HG02852 (cell line): ENCODE data around the gene C19orf38.
A peak's percentile ranks its signal among the peaks of the same experiment; 100 is the strongest.
"Not testable (repeated sequence)": the region's sequence is repeated elsewhere in the genome, so short reads cannot be mapped to it uniquely, and the experiment has no call there.

ENCODE experiments used
- ATAC-seq: cut with Tn5 transposase; IDR thresholded peaks from one replicate; pipeline ENCODE4 v1.9.1; 2021; ENCODE audit warnings: mild to moderate bottlenecking, moderate library complexity; ENCODE audit not compliant: unreplicated experiment

The C19orf38 gene

DNA sequence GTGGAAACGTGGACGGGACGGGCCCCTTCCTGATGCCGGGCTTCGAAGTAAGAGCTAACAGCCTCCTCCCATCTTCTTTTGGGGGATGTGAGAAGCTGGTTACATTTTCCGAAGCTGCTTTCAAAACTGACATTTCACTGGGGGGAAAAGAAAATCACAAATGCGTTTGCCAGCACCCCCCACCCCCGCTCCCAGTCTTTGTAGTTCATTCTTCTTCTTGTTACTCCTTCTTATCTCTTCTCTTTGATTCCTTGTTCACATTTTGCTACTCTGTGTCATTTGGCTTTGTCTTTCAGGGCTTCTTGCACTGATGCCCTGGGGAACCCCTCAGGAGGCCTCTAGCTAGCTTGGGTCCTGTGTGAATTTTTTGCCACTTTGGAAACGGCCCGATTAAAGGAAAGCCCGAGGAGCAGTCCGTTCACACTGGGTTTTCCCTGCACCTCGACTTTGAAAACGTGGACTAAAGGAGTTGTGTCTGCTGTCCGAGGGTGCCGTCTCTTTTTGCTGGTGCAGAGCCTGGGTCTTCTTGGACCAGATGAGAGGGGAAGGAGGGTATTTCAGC is 24.4 kb downstream of the C19orf38 start:
- no peak for ATAC-seq

- ATAC-seq, result no peak
Observed at GRCh38 chr19:10874024-10874423, 25.8 kb downstream of the C19orf38 start.

- ATAC-seq, result peak; percentile 63
Observed at GRCh38 chr19:10876459-10877240, 28.4 kb downstream of the C19orf38 start.

- not testable (repeated sequence) for ATAC-seq
Observed at GRCh38 chr19:10877608-10878007, 29.4 kb downstream of the C19orf38 start.

GRCh38 chr19:10878253-10878652 is 30.0 kb downstream of the C19orf38 start:
- ATAC-seq, result no peak

DNA sequence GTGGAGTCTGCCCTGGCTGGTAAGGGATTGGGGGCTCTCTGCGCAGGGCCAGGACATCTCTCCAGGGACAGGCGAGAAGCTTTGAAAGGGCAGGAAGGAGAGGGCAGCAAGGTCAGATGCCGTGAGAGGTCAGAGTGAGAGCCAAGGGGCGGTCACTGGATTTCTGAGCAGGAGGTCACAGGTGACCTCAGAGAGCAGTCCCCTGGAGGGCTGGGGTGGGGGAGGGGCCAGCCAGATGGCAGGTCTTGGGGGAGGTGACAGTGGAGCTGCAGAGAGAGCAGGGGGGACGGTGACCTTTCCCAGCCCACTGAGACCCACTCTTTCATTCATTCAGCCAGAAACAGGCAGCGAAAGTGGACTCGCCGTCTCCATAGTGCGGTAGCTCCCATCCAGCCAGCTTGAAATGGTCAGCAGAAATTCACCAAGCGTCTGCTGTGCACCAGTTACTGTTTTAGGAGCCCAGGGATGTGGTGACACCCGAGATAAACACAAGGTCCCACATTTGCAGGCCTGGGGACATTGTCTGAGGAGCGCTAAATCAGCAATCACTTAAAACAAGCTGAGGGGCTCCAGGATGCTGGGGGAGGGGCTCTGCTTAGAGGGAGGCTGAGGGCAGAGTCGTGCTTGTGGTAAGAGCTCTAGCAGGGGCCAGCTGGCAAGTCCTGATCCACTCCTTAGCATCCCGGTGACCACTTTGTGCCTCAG is 33.3 kb downstream of the C19orf38 start:
- ATAC-seq, result no peak

GRCh38 chr19:10882108-10882457 is 33.9 kb downstream of the C19orf38 start:
- ATAC-seq, result no peak

DNA sequence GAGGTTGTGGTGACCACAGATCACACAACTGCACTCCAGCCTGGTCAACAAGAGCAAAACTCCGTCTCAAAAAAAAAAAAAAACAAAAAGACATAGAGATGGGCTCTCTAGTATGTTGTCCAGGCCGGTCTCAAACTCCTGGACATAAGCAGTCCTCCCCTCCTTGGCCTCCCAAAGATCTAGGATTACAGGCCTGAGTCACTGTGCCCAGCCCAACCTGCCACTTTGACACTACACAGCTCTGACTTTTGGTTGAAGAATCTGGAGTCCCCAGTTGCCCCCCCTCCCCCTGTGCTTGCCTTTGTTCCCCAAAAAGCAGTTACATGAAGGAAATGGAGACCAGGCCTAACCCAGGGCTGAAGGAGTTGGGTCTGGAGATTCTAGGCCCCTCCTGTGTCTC is 36.1 kb downstream of the C19orf38 start:
- no peak for ATAC-seq

DNA sequence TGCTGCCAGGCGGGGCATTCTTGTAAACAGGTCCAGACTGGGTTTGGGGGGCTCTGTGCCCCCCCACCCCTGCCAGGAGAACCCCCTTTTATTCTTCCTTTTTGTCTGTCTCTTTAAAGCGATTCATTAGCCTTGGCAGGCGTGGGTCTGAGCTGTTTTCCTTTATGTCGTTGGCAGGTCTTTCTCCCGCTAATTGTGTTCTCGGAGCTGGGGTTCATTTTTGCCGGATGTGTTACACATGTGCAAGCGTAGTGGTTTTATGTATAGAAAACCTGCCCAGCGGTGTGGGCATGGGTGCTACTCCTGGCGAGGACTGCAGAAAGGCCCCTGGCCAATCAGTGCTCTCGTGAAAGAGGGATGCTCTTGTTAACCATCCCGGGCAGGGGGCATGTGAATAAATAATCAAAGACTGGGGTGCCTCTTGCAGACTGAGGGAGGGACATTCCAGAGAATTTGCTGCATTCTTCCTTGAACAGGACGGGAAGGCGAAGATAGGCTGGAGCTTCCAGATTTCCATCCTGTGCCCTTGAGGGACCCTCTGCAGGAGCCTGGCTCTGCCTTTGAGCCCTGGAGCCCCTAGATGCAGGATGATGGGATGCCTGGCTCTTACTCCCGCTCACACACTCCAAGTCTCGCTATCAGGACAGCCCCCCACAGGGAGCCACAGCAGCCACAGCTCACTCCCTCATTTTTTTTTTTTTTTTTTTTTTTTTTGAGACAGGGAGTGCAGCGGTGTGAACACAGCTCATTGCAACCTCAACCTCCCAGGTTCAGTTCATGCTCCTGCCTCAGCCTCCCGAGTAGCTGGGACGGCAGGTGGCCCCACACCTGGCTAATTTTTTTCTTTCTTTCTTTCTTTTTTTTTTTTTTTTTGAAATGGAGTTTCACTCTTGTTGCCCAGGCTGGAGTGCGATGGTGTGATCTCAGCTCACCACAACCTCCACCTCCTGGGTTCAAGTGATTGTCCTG is 37.3 kb downstream of the C19orf38 start:
- ATAC-seq, result no peak

DNA sequence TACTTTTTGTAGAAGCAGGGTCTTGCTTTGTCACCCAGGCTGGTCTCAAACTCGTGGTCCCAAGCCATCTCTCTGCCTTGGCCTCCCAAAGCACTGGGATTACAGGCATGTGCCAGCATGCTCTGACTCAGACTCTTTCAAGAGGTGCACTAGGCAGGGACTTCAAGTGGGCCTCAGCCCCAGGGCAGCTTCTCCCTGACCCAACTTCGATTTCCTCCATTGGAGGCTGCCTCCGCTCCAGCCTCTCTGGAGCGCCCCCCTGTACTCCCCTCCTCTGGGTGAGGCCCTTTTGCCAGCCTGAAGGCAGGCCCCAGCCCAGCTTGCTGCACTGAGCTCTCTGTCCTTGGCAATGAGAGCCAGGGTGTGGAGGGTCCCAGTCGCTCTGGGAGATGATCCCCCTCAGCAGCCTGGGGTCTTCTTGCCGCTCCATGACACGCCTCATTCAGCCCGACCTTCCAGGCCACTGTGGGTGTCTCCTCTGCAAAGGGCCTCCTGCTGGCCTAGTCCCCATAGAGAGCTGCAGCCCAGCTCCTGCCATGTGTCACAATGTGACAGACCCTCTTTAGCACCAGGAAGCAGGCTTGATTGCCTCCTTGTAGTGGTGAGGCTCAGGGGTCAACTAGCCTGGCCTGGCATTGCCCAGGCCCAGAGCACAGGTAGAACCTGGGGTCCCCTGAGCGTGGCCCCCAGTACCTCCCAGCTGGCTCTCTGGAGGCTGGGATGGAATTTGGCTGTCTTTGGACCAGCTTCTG is 39.6 kb downstream of the C19orf38 start:
- no peak for ATAC-seq

DNA sequence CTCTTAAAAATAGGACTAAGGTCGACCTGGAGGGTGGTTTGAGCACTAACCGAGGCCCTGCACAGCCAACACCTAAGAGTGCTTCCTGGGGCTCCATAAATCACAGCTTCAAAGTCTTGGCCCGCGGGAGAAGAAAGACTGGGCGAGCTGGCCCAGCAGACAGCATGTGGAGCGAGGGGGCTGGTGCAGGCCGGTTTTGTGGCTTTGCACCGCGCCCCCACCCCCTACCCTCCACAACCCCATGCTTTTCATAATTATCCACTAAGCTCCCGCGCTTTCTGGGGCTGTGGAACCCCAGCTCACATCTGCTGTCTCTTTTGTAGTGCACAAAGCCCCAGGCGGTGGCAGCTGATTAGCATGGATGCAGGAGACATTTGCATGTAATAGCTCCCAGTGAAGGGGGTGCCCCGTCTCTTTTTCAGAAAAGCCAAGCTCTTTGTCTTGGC is 40.2 kb downstream of the C19orf38 start:
- no peak for ATAC-seq

DNA sequence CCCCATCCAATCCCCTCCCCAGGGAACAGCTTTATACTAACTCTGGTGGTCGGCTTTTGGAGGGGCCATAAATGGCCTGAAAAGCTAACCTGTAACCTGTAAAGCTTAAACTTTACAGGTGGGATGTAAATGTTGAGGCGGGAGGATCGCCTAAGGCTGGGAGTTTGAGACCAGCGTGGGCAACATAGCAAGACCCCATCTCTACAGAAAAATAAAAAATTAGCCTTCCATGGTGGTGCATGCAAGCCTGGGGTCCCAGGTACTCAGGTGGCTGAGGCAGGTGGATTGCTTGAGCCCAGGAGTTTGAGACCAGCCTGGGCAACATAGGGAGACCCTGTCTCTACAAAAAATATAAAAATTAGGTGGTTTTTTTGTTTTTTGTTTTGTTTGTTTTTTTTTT is 41.7 kb downstream of the C19orf38 start:
- no peak for ATAC-seq

GRCh38 chr19:10891405-10892086 is 43.3 kb downstream of the C19orf38 start:
- ATAC-seq, result no peak

GRCh38 chr19:10892256-10892655 is 44.0 kb downstream of the C19orf38 start:
- ATAC-seq, result no peak

DNA sequence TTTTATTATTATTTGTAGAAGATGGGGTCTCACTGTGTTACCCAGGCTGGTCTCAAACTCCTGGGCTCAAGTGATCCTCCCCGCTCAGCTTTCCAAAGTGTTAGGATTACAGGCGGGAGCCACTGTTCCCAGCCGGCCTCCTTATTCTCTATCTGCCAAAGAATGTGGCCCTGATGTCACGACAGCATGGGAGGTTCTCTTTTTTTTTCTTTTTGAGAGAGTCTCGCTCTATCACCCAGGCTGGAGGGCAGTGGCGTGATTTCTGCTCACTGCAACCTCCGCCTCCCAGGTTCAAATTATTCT is 46.6 kb downstream of the C19orf38 start:
- no peak for ATAC-seq

GRCh38 chr19:10895363-10895762 is 47.1 kb downstream of the C19orf38 start:
- no peak for ATAC-seq

DNA sequence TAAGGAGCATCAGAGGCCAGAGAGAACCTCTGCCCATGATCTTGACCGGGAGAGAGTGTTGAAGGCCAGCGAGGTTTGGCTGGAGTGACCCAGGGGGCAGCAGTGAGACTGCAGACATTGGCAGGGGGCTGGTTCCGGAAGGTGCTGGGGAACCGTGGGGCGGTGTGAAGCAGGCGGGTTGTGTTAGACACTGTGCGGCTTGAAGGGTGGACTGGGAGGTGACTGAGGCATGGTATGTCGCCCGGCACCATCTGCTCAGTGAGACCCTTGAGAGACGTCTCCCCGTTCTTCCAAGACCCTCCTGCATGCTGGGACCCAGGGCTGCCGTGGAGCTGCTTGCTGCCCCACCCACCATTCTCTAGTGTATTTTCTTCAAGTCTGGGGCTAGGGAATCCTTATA is 47.7 kb downstream of the C19orf38 start:
- ATAC-seq, result no peak

DNA sequence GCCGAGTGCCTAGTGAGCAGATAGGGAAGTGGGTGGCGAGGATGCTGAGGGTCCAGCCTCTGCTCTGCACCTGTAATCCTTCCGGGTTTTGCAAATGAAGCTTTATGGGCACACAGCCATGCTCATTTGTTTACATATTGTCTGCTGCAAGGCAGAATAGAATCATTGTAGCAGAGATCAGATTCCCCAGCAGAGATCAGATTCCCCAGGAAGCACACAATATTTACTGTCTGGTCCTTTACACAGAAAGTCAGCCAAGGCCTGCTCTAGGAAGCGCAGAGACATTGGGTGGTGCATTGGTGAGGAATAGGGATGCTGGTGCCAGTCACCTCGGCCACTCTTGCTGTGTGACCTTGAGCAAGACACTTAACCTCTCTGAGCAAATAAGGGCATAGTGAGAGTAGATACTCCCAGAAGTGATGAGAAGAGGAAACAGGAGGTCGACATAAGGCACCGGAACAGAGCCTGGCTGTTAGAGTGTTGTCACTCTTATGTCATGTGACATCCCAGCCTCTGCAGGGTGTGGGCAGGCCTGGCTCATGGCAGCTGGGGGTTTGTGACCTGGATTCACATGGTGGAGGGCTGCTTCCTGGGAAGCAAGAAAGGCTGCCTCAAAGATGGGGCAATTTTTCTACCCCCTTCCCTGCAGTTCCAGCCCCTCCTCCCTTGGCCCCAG is 48.8 kb downstream of the C19orf38 start:
- no peak for ATAC-seq

DNA sequence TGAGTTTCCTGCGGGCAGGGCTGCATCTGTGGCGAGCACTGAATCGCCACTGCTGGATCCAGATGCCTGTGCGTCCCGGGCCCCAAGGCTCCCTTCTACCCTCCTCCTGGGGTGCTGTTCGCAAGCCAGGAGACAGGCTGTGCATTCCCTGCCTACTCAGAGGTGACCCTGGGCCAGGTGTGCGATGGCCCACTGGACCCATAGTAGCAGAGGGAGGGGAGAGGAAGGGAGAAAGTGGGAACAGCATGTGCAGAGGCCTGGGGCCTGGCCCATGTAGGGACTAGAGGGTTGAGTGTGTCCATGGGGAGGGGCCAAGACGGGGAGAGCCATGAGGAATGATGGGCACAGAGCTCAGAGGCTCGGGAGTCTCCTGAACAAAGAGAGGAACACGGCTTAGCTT is 50.4 kb downstream of the C19orf38 start:
- ATAC-seq, result no peak
